ELF-1 (cell line): ENCODE results near the gene IL13RA2.

Experiments
- DNase-seq: peaks from one replicate; pipeline ENCODE4 v3.0.0-alpha.2; 2016; ENCODE audit warnings: low read depth, low spot score

The IL13RA2 gene

GRCh38 chrX:114997779-114998178, 19.6 kb downstream of the IL13RA2 start:
- no peak for DNase-seq

GRCh38 chrX:114985967-114986592, 31.3 kb downstream of the IL13RA2 start:
- DNase-seq = no peak

- no peak for DNase-seq
Measured at GRCh38 chrX:114976292-114976691, 41.1 kb downstream of the IL13RA2 start.

- DNase-seq = no peak
Measured at GRCh38 chrX:114973013-114973412, 44.4 kb downstream of the IL13RA2 start.

GRCh38 chrX:114970806-114971205, 46.6 kb downstream of the IL13RA2 start:
- no peak for DNase-seq

GRCh38 chrX:114964374-114964773, 53.0 kb downstream of the IL13RA2 start:
- no peak for DNase-seq

- no peak for DNase-seq
Measured at GRCh38 chrX:114962209-114962608, 55.2 kb downstream of the IL13RA2 start.

- no peak for DNase-seq
Measured at GRCh38 chrX:114959729-114960128, 57.7 kb downstream of the IL13RA2 start.
